Right atrium auricular region (tissue), 2 donors: ENCODE results near the gene RRAGC. TPM values are rescaled to one million over a fixed set of nuclear protein-coding genes. Genes with fewer than 3 reads are reported as not detected.

Source experiments
- DNase-seq: peaks from one replicate; pipeline ENCODE4 v3.0.0-alpha.2; 2019; ENCODE audit warnings: low spot score
- H3K27ac ChIP-seq, 2 donors: fragments of 200-600 bp; sonication (generic); 1 replicate in 1 of 2; 2 replicates in 1 of 2; pipeline ENCODE4 v1.5.1; 2016 to 2019
- H3K27me3 ChIP-seq, 2 donors: fragments of 200-600 bp; sonication (generic); one replicate each; pipeline versions ENCODE4 v1.5.1 to v1.6.0; 2017 to 2019
- H3K36me3 ChIP-seq: fragments of 200-600 bp; sonication (generic); one replicate; pipeline ENCODE4 v1.5.1; 2016
- H3K4me1 ChIP-seq, 2 donors: fragments of 200-600 bp; sonication (generic); one replicate each; pipeline versions ENCODE4 v1.5.1 to v1.6.0; 2017 to 2019
- H3K4me3 ChIP-seq, 2 donors: fragments of 200-600 bp; sonication (generic); 1 replicate in 1 of 2; 2 replicates in 1 of 2; pipeline ENCODE4 v1.5.1; 2017 to 2019; ENCODE audit warnings: mild to moderate bottlenecking in 1 of 2, moderate library complexity in 1 of 2
- H3K9me3 ChIP-seq, 2 donors: fragments of 200-600 bp; sonication (generic); one replicate each; pipeline ENCODE4 v1.5.1; 2019
- total RNA-seq, 2 donors: library from RNA; depleted of rRNA; stranded (reverse); fragments of >200 nt; gene quantifications; one replicate each; pipeline ENCODE4 v1.1.0, GENCODE V29; 2016
- TF ChIP-seq, protein P1 (sequence below), 2 donors: fragments of 200-600 bp; sonication (generic); IDR thresholded peaks; one replicate each; pipeline ENCODE4 v1.5.1; 2019; ENCODE audit warnings: antibody characterized with exemption in 2 of 2

Gene RRAGC
- total RNA-seq, 2 donors from 2014 or later = 9.2 to 10.7 TPM

DNA sequence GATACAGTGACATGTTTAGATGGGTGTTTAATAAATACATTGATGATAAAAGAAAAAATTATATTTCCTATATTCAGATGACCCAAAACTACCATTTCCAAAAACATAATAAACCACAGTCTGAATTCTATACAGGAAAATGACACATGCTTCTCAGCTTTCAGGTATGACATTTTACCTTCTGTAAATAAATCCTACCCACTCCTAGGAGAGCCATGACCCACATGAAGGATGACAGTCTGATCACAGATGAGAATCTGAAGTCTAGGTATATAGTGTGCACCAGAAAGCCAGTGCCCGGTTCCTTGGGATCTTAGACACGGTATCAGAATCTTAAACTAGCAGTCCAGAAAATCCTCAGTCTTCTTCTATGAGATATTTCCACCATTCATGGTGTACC is 25.5 kb upstream of the RRAGC start:
- no peak overlapping the region for H3K4me3 ChIP-seq
- no peak overlapping the region for H3K27ac ChIP-seq
- H3K36me3 ChIP-seq = no peaks in the 10 kb centered on the region
- TF ChIP-seq, protein P1, sequence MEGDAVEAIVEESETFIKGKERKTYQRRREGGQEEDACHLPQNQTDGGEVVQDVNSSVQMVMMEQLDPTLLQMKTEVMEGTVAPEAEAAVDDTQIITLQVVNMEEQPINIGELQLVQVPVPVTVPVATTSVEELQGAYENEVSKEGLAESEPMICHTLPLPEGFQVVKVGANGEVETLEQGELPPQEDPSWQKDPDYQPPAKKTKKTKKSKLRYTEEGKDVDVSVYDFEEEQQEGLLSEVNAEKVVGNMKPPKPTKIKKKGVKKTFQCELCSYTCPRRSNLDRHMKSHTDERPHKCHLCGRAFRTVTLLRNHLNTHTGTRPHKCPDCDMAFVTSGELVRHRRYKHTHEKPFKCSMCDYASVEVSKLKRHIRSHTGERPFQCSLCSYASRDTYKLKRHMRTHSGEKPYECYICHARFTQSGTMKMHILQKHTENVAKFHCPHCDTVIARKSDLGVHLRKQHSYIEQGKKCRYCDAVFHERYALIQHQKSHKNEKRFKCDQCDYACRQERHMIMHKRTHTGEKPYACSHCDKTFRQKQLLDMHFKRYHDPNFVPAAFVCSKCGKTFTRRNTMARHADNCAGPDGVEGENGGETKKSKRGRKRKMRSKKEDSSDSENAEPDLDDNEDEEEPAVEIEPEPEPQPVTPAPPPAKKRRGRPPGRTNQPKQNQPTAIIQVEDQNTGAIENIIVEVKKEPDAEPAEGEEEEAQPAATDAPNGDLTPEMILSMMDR (IDR thresholded peaks at IDR 0.05) = no peak
- no peaks in the 10 kb centered on the region for H3K27me3 ChIP-seq
- DNase-seq = no peak
- no peaks in the 10 kb centered on the region for H3K4me1 ChIP-seq
- no peaks in the 10 kb centered on the region for H3K9me3 ChIP-seq

DNA sequence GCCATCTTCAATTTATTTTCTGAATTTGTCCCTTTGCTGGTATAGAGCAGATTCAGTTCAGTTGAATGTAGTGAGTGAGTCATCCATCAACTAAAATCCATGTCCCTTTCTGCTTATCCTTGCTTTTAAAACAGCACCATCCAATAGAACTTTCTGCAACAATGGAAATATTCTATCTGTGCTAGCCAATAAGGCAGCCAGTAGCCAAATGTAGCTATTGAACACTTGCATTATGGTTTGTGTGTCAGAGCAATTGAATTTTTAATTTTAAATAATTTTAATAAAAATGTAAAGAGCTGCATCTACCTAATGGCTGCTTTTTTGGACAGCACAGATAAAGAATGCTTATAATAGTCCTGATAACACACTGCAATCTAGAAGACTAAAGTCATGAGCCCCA is 21.9 kb upstream of the RRAGC start, which contains the start of gene GJA9:
Gene GJA9 (minus strand): TSS at position 101 of the 400 bp plus-strand sequence. CDS start 5,489 bp downstream, outside the sequence.
- no peak within 1 kb of the TSS for H3K4me3 ChIP-seq
- TF ChIP-seq, protein P1 (IDR thresholded peaks at IDR 0.05) = no peak

DNA sequence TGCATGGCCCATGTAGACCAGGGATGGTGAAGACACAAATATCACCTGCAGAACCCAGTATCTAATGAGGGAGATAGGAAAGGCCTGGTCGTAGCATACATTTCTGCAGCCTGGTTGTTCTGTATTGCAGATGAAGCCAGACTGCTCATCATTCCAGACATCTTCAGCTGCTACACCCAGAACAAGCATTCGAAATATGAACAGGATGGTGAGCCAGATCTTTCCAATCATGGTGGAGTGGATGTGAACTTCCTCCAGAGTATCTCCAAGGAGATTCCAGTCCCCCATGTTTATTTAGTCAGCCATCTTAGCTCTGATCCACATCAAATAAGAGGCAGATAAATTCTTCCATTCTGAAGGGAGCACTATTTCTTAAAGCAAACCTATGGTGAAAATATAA is 16.2 kb upstream of the RRAGC start:
- Histone ChIP-seq H3K27me3 (no peaks in the 10 kb centered on the region), H3K4me3 (no peak overlapping the region), H3K27ac (no peak overlapping the region), H3K4me1 (peaks cover 0 to 20% of the 10 kb centered on the region in 2 donors), H3K9me3 (no peaks in the 10 kb centered on the region), H3K36me3 (no peaks in the 10 kb centered on the region)
- no peak for DNase-seq
- TF ChIP-seq, protein P1 (IDR thresholded peaks at IDR 0.05) = no peak

More for the DNA sequence above, 21.9 kb upstream of the RRAGC start, which contains the start of gene GJA9:
- H3K36me3 ChIP-seq = no peaks in the 10 kb centered on the region
- H3K9me3 ChIP-seq = no peaks in the 10 kb centered on the region
- no peak within 1 kb of the TSS for H3K27ac ChIP-seq
- no peaks in the 10 kb centered on the region for H3K27me3 ChIP-seq
- H3K4me1 ChIP-seq = no peaks in the 10 kb centered on the region
- no peak for DNase-seq

DNA sequence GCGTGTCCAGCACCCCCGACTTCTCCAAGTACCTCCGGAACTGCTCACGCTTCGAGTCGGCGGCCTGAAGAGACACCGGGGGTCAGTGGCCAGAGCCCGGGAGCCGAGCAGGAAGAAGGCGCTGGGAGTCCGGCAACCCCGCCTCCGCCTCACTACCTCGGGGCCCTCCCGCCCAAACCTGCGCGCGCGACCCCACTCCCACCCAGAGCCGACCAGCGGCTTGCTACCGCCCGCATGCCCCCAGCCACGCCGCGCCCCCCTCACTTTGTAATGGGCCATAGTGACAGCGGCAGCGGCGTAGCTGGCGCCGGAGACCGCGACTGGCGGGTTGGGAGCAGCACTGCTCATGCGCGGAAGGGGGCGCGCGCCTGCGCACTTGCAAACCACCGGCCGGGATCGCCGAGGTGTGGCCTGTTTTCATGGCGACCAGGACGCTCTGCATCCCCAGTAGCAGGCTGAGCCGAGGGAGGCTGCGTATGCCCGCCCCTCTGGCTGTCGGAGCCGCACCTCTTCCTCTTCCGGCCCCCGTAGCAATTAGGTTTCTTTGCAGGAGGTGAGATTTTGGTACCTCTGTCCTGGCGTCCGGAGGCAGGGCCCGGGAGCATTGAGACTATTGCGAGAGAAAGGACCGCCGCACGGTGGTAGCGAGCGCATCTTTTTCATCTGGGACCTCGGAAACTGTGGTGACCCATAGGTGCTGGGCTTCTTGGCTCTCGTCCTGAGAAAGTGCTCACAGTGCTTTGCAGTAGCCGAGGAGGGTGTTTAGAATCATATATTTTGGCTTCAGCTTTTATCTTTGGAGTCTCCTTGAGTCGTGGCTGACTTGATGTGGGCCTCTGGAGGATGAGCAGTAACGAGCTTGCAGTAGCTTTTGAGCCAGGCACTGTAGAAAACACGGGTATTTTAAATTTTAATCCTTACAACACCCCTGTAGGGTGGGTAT is 13.7 kb upstream of the RRAGC start, which contains the start of gene MYCBP:
Gene MYCBP (minus strand): TSS at position 322 of the 943 bp plus-strand sequence. CDS start 43 bp downstream, at position 279.
- peak within 1 kb of the TSS; percentile 64 to 70 for H3K27ac ChIP-seq
- TF ChIP-seq, protein P1 (IDR thresholded peaks at IDR 0.05) = peak in 1 of 2 donors; percentile 14

DNA sequence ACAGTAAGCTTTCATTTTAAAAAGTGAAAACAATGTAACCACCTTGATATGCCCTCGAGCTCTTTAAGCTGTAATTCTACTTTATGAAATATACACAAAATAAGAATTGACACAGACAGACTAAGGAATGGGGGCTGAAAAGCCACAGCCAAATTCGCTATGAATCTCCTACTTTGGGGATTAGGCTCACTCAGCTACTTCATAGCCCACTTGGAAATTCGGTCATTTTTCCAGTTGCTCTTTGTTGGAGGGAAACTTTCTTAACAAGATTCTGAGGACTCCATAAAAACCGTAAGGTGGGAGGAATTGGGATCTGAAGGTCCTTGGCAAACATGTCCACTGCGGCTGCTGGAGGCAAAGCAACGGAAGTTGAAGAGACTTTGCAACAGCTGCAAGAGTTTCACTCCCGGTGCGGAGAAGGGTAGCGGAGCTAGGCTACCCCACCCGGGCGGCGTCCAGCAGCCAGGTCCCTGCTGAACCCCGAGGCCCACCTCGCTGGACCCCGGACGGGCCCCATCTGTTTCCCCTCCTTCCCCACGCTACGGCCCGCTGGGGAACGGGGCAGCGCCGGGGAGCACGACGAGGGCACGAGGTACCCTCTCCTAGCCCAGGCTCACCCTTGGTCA is 12.9 kb upstream of the RRAGC start:
- Histone ChIP-seq H3K4me3 (peak overlapping the region; percentile 74 to 79), H3K4me1 (peaks cover 0 to 20% of the 10 kb centered on the region in 2 donors), H3K27me3 (no peaks in the 10 kb centered on the region), H3K9me3 (no peaks in the 10 kb centered on the region), H3K27ac (peak overlapping the region; percentile 62 to 70), H3K36me3 (no peaks in the 10 kb centered on the region)
- no peak for DNase-seq
- TF ChIP-seq, protein P1 (IDR thresholded peaks at IDR 0.05) = no peak

More for the DNA sequence above, 13.7 kb upstream of the RRAGC start, which contains the start of gene MYCBP:
- H3K36me3 ChIP-seq = no peaks in the 10 kb centered on the region
- peak; percentile 95 for DNase-seq
- peak within 1 kb of the TSS; percentile 74 to 79 for H3K4me3 ChIP-seq
- H3K9me3 ChIP-seq = no peaks in the 10 kb centered on the region
- H3K27me3 ChIP-seq = no peaks in the 10 kb centered on the region
- peaks cover 0 to 20% of the 10 kb centered on the region in 2 donors for H3K4me1 ChIP-seq
